C4-2B (cell line): ENCODE data around the gene HOXC11.

Experiments
- H3K27ac ChIP-seq: fragments of 450-650 bp; 2 replicates; pipeline ENCODE4 v1.5.1; 2017
- CTCF ChIP-seq: fragments of 450-650 bp; conservative IDR thresholded peaks from 2 replicates; pipeline ENCODE4 v1.5.1; 2017; ENCODE audit warnings: mild to moderate bottlenecking
- ZFX ChIP-seq: fragments of 450-650 bp; IDR thresholded peaks from 2 replicates; pipeline ENCODE4 v1.6.1; 2017

The HOXC11 gene

DNA sequence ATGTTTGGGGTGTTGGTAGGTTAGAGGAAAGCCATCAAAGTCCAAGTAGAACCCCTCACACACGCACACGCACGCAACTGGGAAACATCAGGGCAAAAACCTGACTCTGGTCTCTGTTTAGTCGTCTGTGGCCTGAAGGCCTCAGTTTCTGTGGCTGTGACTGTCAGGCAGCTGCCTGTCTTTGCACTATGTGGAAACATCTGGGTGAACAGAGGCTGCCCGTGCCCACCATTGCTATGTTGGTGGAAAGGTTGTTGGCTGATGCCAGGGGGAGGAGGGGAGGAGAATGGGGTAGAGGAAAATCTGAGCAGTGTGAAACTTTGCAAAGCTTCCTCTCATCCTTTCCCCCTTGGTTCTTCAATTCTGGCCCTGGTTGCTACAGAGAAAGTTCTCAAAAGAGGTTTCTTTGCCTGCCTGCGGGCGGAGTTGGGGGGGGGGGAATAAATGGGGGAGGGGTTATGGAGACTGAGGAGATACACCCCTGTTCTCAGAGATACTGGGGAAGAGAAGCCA, 19.5 kb downstream of the HOXC11 start:
- TF ChIP-seq ZFX (no peak), CTCF (no peak)
- H3K27ac ChIP-seq = no peak overlapping the region

DNA sequence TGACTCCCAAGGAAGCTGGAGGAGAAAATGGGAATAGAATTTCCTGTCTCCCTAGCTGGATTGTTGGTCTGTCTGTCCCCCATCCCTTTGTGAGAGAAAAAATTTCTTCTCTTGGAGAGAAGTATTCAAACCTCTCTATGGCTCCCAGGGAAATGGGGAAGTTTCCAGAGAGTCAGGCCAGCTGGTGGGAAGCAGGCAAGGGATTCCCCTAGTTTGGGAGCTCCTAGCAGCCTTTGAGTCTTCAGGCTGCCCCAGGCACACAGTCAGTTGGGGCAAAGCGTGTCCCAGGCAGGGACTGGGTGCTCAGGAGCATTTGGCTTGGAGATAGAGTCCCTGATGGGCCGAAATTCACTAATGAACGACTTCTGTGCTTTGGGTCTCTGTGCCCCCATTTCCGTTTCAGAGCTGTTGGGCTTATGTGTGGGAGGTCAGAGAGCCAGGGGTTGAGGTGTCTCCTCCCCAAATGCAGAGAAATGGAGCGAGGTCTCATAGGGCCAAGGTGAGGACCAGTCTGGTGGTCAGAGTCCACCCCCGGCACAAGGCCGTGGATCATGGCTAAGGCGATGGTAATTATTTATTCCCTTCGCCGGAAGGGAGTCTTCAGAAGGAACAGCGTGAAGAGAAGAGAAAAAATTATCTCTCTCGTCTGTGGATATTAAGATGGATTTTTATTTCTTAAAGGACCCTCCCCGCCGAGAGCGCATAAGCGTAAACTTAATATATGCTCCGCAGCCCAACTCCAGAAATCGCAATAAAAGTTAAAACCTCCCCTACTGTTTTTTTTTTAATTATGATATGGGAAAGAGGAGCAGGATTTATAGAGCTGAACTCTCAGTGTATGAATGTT, 20.5 kb downstream of the HOXC11 start:
- H3K27ac ChIP-seq = no peak overlapping the region
- TF ChIP-seq CTCF = no peak
- TF ChIP-seq ZFX = no peak

- TF ChIP-seq CTCF = no peak
- H3K27ac ChIP-seq = no peak overlapping the region
These were observed 21.0 kb downstream of the HOXC11 start for GRCh38 chr12:53994009-53994263.

GRCh38 chr12:53994264-53995001, 21.5 kb downstream of the HOXC11 start:
- no peak overlapping the region for H3K27ac ChIP-seq
- TF ChIP-seq ZFX = no peak
- no peak for TF ChIP-seq CTCF

DNA sequence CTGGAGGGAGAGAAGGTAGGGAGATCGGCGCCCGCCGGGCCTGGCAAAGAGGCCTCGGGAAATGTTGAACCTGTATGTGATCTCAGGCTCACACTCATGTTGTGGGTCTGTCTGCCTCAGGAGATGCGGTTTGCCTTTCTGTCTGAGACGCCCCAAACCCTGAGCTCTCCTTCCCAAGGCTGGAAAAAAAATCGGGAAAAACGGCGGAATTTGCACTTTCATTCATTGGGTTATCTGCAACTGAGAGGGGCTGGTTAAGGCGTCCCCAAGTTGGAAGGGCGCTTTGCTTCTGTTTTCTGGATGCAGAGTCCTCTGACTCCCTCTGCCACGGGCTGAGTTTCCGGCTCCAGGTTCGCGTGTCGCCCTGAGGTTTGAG, 22.1 kb downstream of the HOXC11 start:
- no peak overlapping the region for H3K27ac ChIP-seq
- no peak for TF ChIP-seq CTCF
- TF ChIP-seq ZFX = no peak

- TF ChIP-seq CTCF (no peak), ZFX (no peak)
- H3K27ac ChIP-seq = no peak overlapping the region
These were observed 22.7 kb downstream of the HOXC11 start for GRCh38 chr12:53995378-53996239.
